Endothelial cell of umbilical vein (primary cell): ENCODE data around the gene RBM8A. TPM values are rescaled to one million over a fixed set of nuclear protein-coding genes. Genes with fewer than 3 reads are reported as not detected.

Experiments
- BruUV-seq: library from RNA; stranded (reverse); fragments of 400-500 nt; replicated peaks from 2 replicates; lab custom pipeline; 2021; lab: Mats Ljungman, UMichigan
- CTCF ChIA-PET: fragments of 300-600, 350-600 bp; sonication (Branson Sonifier 250); formaldehyde crosslinking; loops from one replicate; lab custom pipeline; 2021; ENCODE audit warnings: antibody characterized with exemption, inconsistent platforms; lab: Charles Lee
- POLR2A ChIA-PET: fragments of 300-600, 350-600 bp; sonication (Branson Sonifier 250); formaldehyde crosslinking; loops from one replicate; lab custom pipeline; 2021; ENCODE audit warnings: antibody characterized with exemption, inconsistent platforms; lab: Charles Lee
- DNase-seq: peaks from one replicate; pipeline ENCODE4 v3.0.0-alpha.2; 2011; ENCODE audit warnings: low read depth, low spot score
- FAIRE-seq: peaks from 2 replicates; lab custom pipeline; 2011; peaks lifted over from hg19 to GRCh38; lab: Jason Lieb, UNC
- H2AFZ ChIP-seq: 2 replicates; pipeline ENCODE4 v1.6.0; 2012; ENCODE audit warnings: low read depth, low read length, control low read depth, inconsistent platforms
- H3K27ac ChIP-seq: 2 replicates; pipeline ENCODE4 v1.5.1; 2011; ENCODE audit warnings: low read depth, mild to moderate bottlenecking, control low read depth, low read length, moderate library complexity; ENCODE audit not compliant: insufficient read depth
- H3K27me3 ChIP-seq, 2 experiments: 2 replicates each; pipeline versions ENCODE4 v1.6.0 to v1.6.1; 2011; ENCODE audit warnings: low read length in 2 of 2, mixed read lengths in 1 of 2; ENCODE audit not compliant: control insufficient read depth in 2 of 2, insufficient read depth in 2 of 2
- H3K36me3 ChIP-seq, 2 experiments: 2 replicates in 1 of 2; 3 replicates in 1 of 2; pipeline ENCODE4 v1.5.1; 2011; ENCODE audit warnings: low read length in 2 of 2, mild to moderate bottlenecking in 1 of 2, moderate library complexity in 1 of 2; ENCODE audit not compliant: control insufficient read depth in 2 of 2, insufficient read depth in 2 of 2; ENCODE audit errors: extremely low read depth in 1 of 2
- H3K4me1 ChIP-seq: 3 replicates; pipeline ENCODE4 v1.5.1; 2011; ENCODE audit warnings: mild to moderate bottlenecking, low read length; ENCODE audit not compliant: control insufficient read depth, insufficient read depth; ENCODE audit errors: extremely low read depth
- H3K4me2 ChIP-seq: 2 replicates; pipeline ENCODE4 v1.6.1; 2011; ENCODE audit warnings: low read length, control low read depth, mixed read lengths; ENCODE audit not compliant: insufficient read depth
- H3K4me3 ChIP-seq, 3 experiments: fragments of 200-600 bp in 1 of 3; sonication (generic), shearing (Covaris generic) in 1 of 3; replicated peaks in 1 of 3; 2 replicates each; pipeline ENCODE4 v1.5.1; 2011 to 2016; ENCODE audit warnings: control low read depth in 3 of 3, low read length in 3 of 3, mild to moderate bottlenecking in 2 of 3, inconsistent platforms in 1 of 3, low read depth in 1 of 3, moderate library complexity in 1 of 3; ENCODE audit not compliant: insufficient read depth in 1 of 3
- H3K79me2 ChIP-seq: 2 replicates; pipeline ENCODE4 v1.6.0; 2012; ENCODE audit warnings: low read length, inconsistent platforms; ENCODE audit not compliant: control insufficient read depth, insufficient read depth
- H3K9ac ChIP-seq: replicated peaks from 2 replicates; pipeline ENCODE3; 2011; ENCODE audit warnings: low read length, control low read depth; ENCODE audit not compliant: insufficient read depth; ENCODE audit errors: extremely low read depth
- H3K9me1 ChIP-seq: replicated peaks from 3 replicates; pipeline ENCODE4 v1.6.0; 2011; ENCODE audit warnings: mild to moderate bottlenecking, low read length; ENCODE audit not compliant: control insufficient read depth, insufficient read depth; ENCODE audit errors: extremely low read depth
- H3K9me3 ChIP-seq: replicated peaks from 2 replicates; pipeline ENCODE4 v1.5.1; 2012; ENCODE audit warnings: low read length, inconsistent platforms; ENCODE audit not compliant: control insufficient read depth, insufficient read depth
- H4K20me1 ChIP-seq: replicated peaks from 2 replicates; pipeline ENCODE3; 2011; ENCODE audit warnings: mild to moderate bottlenecking, low read length; ENCODE audit not compliant: control insufficient read depth, insufficient read depth; ENCODE audit errors: extremely low read depth
- CTCF ChIP-seq, 2 donors: IDR thresholded peaks; 1 replicate in 1 of 2; 2 replicates in 1 of 2; pipeline ENCODE4 v1.5.1; 2011; ENCODE audit warnings: low read length in 2 of 2, mild to moderate bottlenecking in 2 of 2, moderate library complexity in 2 of 2, control low read depth in 1 of 2, inconsistent platforms in 1 of 2, low read depth in 1 of 2; ENCODE audit not compliant: insufficient read depth in 1 of 2; ENCODE audit errors: extremely low read depth in 1 of 2
- EZH2 ChIP-seq: IDR thresholded peaks from 2 replicates; pipeline ENCODE4 v1.6.1; 2012; ENCODE audit warnings: borderline replicate concordance, low read depth, mild to moderate bottlenecking, moderate library complexity, low read length, inconsistent platforms; ENCODE audit not compliant: severe bottlenecking
- FOS ChIP-seq: IDR thresholded peaks from 2 replicates; pipeline ENCODE4 v1.6.1; 2011; ENCODE audit warnings: mild to moderate bottlenecking, low read length, moderate library complexity, borderline replicate concordance; ENCODE audit not compliant: insufficient read depth
- GATA2 ChIP-seq: IDR thresholded peaks from 2 replicates; pipeline ENCODE4 v1.7.0; 2011; ENCODE audit warnings: low read depth, mild to moderate bottlenecking, moderate library complexity, mixed read lengths, low read length; ENCODE audit not compliant: insufficient read length, insufficient read depth
- JUN ChIP-seq: IDR thresholded peaks from 2 replicates; pipeline ENCODE4 v1.6.1; 2011; ENCODE audit warnings: borderline replicate concordance, low read depth; ENCODE audit not compliant: insufficient read length, insufficient read depth
- MYC ChIP-seq: IDR thresholded peaks from one replicate; pipeline ENCODE4 v1.6.1; 2011; ENCODE audit warnings: mild to moderate bottlenecking, low read depth, low read length
- POLR2A ChIP-seq: IDR thresholded peaks from 2 replicates; pipeline ENCODE4 v1.6.1; 2012; ENCODE audit warnings: low read depth, mild to moderate bottlenecking, control low read depth, low read length
- POLR2AphosphoS5 ChIP-seq: IDR thresholded peaks from 2 replicates; pipeline ENCODE4 v1.6.1; 2012; ENCODE audit warnings: low read depth, mild to moderate bottlenecking, control low read depth, low read length, moderate library complexity; ENCODE audit not compliant: insufficient read depth
- dilution Hi-C: fragments of 300-500 bp; cut with MboI; formaldehyde crosslinking; loops from one replicate; pipeline ENCODE4 v1.15.0; 2019; ENCODE audit warnings: low sequenced_read_pairs; ENCODE audit not compliant: extremely low pct_ligation_motif_present
- intact Hi-C: fragments of 100-400 bp; cut with micrococcal nuclease; formaldehyde crosslinking; loops from one replicate; pipeline ENCODE4 v1.10.0; 2022
- polyA plus RNA-seq, 4 experiments: library from polyadenylated mRNA; depleted of rRNA in 3 of 4; stranded (reverse) in 3 of 4; unstranded in 1 of 4; fragments of >200 nt; gene quantifications; 2 replicates each; pipeline versions ENCODE4 v1.2.1 to v1.2.3, GENCODE V29; 2011 to 2012; ENCODE audit warnings: missing spikeins in 1 of 4
- total RNA-seq: library from RNA; stranded (reverse); gene quantifications from 2 replicates; pipeline ENCODE4 v1.2.3, GENCODE V29; 2021
- TF ChIP-seq, protein P1 (sequence below): IDR thresholded peaks from 2 replicates; pipeline ENCODE4 v1.6.1; 2011; ENCODE audit not compliant: insufficient read depth, insufficient read length

Gene RBM8A
- total and polyA plus RNA-seq, 2 donors (not counting 3 experiments of a cell fraction or from before 2014, with no cell fraction given) = 192 to 194 TPM

DNA sequence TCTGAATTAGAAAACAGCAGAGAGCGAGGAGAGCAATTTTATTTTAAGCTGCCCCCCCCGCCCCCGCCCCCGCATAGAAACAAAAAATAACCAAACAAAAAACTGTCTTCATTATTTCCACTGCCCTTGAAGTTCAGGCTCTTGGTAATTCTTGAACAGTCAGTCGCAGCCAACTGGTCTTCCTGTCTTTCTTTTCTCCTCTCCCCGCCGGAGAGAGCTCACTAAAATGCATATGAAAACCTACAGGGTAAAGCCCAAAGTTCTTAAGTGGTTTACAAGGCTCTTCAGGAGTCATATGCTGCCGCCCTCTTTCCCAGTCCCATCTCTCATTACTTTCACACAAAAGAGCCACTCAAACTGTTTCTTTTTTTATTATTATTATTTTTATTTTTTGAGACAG, 40.5 kb downstream of the RBM8A start:
- Histone ChIP-seq H3K9me1 (no peaks in the 10 kb centered on the region), H3K4me2 (no peak overlapping the region), H3K4me3 (no peak overlapping the region), H4K20me1 (no peaks in the 10 kb centered on the region), H3K9ac (no peak overlapping the region), H3K79me2 (no peaks in the 10 kb centered on the region), H3K36me3 (no peaks in the 10 kb centered on the region), H3K27me3 (no peaks in the 10 kb centered on the region), H2AFZ (peak overlapping the region; percentile 49), H3K9me3 (no peaks in the 10 kb centered on the region), H3K27ac (no peak overlapping the region), H3K4me1 (peaks cover 33% of the 10 kb centered on the region)
- intact Hi-C loops = no loop called here
- CTCF ChIA-PET = interaction anchor here (3.1 to 8.9 kb wide), 2 partner anchors 28 to 40 kb away, joined by 21 to 152 read pairs; partner anchors contain the start of genes NUDT17 and PIAS3
- FAIRE-seq (no peak), DNase-seq (peak; percentile 23)
- no peak for TF ChIP-seq MYC
- no peak for TF ChIP-seq EZH2
- TF ChIP-seq CTCF (IDR thresholded peaks at IDR 0.05; ENCODE audit: extremely low read depth in 1 of 2, insufficient read depth in 1 of 2, low read depth in 1 of 2, low read length in 2 of 2) = no peak
- no peak for TF ChIP-seq GATA2
- TF ChIP-seq POLR2AphosphoS5 = no peak
- no peak for TF ChIP-seq FOS
- no peak for TF ChIP-seq JUN
- TF ChIP-seq, protein P1, sequence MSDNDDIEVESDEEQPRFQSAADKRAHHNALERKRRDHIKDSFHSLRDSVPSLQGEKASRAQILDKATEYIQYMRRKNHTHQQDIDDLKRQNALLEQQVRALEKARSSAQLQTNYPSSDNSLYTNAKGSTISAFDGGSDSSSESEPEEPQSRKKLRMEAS = no peak
- TF ChIP-seq POLR2A = no peak
- BruUV-seq = no TSS peak
- POLR2A ChIA-PET = interaction anchor here (0.7 kb wide), 1 partner anchor 13 kb away, joined by 3 read pairs; no protein-coding TSS in a partner anchor
- dilution Hi-C loops = no loop called here
